ENCODE results near the gene NDUFV2.

NDUFV2 gene

DNA sequence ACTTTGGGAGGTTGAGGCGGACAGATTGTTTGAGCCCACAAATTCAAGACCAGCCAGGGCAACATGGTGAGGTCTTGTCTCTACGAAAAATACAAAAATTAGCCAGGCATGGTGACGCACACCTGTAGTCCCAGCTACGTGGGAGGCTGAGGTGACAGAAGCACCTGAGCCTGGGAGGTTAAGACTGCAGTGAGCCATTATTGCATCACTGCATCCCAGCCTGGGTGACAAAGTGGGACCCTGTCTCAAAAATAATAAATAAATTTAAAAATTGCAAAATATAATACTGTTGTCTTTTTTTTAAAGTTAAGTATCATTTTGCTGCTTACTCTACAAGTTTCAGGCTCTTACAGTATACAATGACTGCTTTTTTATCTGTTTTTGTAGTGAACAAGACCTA lies 30.1 kb downstream of the NDUFV2 start:
- TF ChIP-seq, protein P1, sequence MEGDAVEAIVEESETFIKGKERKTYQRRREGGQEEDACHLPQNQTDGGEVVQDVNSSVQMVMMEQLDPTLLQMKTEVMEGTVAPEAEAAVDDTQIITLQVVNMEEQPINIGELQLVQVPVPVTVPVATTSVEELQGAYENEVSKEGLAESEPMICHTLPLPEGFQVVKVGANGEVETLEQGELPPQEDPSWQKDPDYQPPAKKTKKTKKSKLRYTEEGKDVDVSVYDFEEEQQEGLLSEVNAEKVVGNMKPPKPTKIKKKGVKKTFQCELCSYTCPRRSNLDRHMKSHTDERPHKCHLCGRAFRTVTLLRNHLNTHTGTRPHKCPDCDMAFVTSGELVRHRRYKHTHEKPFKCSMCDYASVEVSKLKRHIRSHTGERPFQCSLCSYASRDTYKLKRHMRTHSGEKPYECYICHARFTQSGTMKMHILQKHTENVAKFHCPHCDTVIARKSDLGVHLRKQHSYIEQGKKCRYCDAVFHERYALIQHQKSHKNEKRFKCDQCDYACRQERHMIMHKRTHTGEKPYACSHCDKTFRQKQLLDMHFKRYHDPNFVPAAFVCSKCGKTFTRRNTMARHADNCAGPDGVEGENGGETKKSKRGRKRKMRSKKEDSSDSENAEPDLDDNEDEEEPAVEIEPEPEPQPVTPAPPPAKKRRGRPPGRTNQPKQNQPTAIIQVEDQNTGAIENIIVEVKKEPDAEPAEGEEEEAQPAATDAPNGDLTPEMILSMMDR (IDR thresholded peaks at IDR 0.05; ENCODE audit: insufficient read depth, missing control alignments), result no peak
- FAIRE-seq, result no peak
- DNase-seq (ENCODE audit: insufficient read length, low spot score), result no peak

DNA sequence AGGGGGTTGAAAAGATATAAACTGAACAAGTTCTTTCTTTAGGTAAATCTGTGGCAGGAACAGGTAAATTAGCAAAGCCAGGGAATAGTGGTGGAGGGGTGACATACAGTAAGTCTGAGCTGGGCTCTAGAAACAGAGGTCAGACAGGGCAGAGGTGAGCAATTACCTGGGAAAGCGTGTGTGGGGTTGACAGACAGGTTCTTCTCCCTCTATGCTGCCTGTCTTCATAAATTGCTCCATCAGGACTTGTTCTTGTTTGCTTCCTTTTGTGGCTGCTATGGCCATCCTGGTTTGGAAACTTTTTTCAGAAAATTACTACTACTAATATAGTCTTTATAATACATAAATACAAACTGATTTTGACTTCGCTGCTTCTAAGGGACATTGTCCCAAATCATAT lies 30.7 kb downstream of the NDUFV2 start:
- TF ChIP-seq, protein P1 (IDR thresholded peaks at IDR 0.05; ENCODE audit: insufficient read depth, missing control alignments), result no peak
- DNase-seq (ENCODE audit: insufficient read length, low spot score) (no peak), FAIRE-seq (no peak)

DNA sequence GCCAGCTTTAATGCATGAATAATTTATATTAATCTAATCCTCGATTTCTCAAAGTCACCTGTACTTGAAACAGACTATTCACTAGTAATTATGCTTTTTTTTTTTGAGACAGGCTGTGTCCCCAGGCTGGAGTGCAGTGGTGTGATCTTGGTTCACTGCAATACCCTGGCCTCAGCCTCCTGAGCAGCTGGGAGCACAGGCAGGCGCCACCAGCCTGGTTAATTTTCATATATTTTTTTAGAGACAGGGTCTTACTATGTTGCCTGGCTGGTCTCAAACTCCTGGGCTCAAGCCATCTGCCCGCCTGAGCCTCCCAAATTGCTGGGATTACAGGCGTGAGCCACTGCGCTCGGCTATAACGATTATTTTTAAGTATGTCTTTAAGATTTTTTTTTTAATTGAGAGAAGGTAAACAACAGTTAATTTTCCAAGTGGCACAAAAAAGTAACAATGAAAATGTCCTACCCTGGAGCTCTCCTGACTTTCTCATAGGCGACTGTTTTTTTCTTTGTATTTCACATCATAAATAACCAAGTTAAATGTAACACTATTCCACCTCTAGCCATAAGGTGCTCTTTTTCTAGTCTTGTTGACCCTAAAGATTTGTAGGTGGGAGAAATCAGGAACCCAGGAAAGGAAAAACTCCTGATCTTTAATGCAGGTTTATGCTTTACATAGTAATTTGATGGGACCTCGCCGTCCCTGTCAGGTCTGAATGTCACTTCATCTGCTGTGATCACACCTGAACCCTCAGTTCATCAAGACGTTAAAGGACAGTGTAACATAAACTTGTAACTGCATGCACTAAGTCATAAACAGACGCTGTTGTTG lies 32.8 kb downstream of the NDUFV2 start:
- TF ChIP-seq, protein P1 (IDR thresholded peaks at IDR 0.05; ENCODE audit: insufficient read depth, missing control alignments), result no peak
- FAIRE-seq (peak; percentile 67), DNase-seq (ENCODE audit: insufficient read length, low spot score) (no peak)

DNA sequence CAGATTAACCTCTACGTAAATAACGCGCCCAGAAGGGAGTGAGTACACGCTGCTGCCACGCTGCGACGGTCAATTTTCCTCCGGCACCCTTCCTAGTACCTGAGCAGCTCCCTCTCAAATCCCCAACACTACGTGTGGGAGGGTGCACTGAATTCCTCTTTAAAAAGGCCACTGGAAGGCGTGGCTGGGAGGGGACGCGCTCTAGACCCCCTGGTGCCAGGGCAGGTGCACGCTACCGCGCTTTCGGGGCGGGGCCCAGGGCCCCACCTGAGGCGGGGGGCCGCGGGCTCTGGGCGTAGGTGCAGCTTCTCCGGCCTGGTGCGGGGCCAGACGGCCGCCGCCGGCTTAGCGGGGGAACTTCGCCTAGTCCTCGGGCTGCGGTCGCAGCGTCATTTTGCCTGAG lies 33.4 kb downstream of the NDUFV2 start:
- DNase-seq (ENCODE audit: insufficient read length, low spot score), result no peak
- TF ChIP-seq, protein P1 (IDR thresholded peaks at IDR 0.05; ENCODE audit: insufficient read depth, missing control alignments), result no peak
- no peak for FAIRE-seq

DNA sequence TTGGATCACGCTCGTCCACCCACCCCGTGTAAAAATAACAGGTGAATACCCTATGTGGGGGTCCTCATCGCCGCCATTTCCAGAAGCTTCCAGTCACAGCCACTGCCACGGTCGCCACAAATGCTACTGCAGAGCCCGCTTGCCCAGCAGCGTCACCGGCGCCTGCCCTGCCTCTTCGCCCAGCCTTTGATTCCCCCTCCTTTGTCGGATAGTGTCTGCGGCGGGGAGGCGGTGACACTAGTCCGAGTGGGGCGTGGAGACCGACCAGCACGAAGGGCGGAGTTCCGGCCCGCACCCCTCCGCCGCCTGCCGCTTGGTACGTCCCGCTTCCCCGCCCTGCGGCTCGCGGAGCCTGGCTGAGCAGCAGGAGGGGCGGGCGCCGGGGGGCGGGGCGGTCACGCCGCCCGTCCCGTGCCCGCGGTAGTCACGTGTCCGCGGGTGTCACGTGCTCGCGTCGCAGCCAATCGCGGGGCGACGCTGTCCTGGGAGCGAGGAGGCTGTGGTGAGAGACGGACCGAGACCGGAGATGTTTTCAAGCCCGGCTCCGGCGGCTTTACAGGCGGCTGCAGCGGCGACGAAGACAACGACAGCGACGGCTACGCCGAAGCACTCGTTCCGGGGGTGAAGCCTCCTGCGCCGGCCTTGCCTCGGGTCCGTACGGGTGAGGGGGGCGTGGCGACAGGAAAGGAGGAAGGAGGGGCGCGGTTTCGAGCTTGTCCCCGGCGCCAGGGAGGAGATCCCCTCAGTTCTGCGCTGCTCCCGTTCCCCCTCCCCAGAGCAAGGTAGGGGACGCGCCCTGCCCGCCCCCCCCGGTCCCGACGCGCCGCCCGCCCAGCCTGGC lies 34.0 kb downstream of the NDUFV2 start, which contains the start of gene ANKRD12:
Gene ANKRD12, plus strand, starts transcription at position 467 of the 841 bp plus-strand sequence. CDS start 45,652 bp downstream, outside the sequence.
- no peak for FAIRE-seq
- TF ChIP-seq, protein P1 (IDR thresholded peaks at IDR 0.05; ENCODE audit: insufficient read depth, missing control alignments), result no peak
- DNase-seq (ENCODE audit: insufficient read length, low spot score), result peak; percentile 85

DNA sequence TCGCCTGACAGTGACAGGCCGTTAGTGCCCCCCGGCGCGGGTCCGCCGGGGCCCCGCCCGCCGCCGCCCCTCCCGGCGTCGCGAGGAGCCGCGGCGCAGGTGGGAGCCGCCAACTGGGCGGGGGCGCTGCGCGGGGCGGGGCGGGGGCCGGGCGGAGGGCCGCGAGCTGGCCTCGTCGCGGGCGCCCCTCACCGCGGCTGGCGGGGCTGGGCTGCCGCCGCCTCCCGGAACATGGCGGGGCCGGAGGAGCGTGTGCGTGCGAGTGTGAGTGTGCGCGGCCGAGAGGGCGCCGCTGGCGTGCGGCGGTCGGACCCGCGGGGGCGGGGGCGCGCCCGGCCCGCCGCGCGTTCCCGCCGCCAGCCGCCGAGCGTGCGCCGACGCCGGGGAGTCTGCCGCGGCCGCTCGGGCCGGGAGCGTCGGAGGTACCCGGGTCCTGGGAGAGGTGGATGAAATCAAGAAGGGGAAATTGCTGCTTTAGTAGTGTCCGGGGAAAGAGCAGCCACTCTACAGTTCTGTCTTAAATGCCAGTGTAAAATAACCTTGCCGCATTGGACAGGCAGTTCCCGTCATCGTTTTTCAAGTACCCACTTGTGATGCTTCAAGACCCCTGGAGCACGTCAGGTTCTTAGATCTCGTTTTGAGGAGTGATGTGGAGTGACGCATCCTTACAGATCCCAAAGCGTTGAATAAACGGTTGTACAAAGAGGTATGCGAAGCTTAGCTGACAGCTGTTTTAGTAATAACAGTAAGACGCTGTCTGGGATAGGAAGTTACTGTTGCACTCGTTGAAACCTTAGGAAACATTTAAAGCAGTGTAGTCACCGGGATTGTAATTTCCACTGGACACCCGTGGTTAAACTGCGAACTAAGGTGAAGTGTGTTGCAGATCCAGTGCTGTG lies 34.9 kb downstream of the NDUFV2 start:
- TF ChIP-seq, protein P1 (IDR thresholded peaks at IDR 0.05; ENCODE audit: insufficient read depth, missing control alignments), result no peak
- DNase-seq (ENCODE audit: insufficient read length, low spot score) (no peak), FAIRE-seq (no peak)

All from D721Med (cell line).